HepG2 (cell line): ENCODE data around the gene HSPB2. TPM values are rescaled to one million over a fixed set of nuclear protein-coding genes. Genes with fewer than 3 reads are reported as not detected.
A peak's percentile ranks its signal among the peaks of the same experiment; 100 is the strongest.

ENCODE experiments used
- ATF4 ChIP-seq, 2 experiments: fragments of 450-650 bp in 1 of 2; sonication (generic) in 1 of 2; formaldehyde crosslinking; IDR thresholded peaks; 2 replicates each; pipeline versions ENCODE4 v1.5.0 to v1.8.0; 2020 to 2022; ENCODE audit warnings: mild to moderate bottlenecking in 1 of 2, missing genetic modification reagents in 1 of 2
- ELK4 ChIP-seq: sonication (generic); formaldehyde crosslinking; IDR thresholded peaks from 2 replicates; pipeline ENCODE4 v1.9.0; 2021; ENCODE audit warnings: missing genetic modification reagents, borderline replicate concordance
- FOXK2 ChIP-seq: fragments of 450-650 bp; IDR thresholded peaks from 2 replicates; pipeline ENCODE4 v1.6.1; 2016
- HNF4A ChIP-seq: sonication (generic); formaldehyde crosslinking; IDR thresholded peaks from 2 replicates; pipeline ENCODE4 v1.4.0; 2020; ENCODE audit warnings: missing genetic modification reagents
- LCORL ChIP-seq, 2 experiments: fragments of 450-650 bp in 1 of 2; sonication (generic) in 1 of 2; formaldehyde crosslinking in 1 of 2; IDR thresholded peaks; 2 replicates each; pipeline versions ENCODE4 v1.5.0 to v1.6.1; 2017 to 2020; ENCODE audit warnings: antibody characterized with exemption in 1 of 2, missing genetic modification reagents in 1 of 2
- PRDM4 ChIP-seq: sonication (generic); formaldehyde crosslinking; IDR thresholded peaks from 2 replicates; pipeline ENCODE4 v1.9.0; 2021; ENCODE audit warnings: missing genetic modification reagents, borderline replicate concordance
- SNRNP70 ChIP-seq: fragments of 200-400 bp; formaldehyde crosslinking; IDR thresholded peaks from 2 replicates; pipeline ENCODE4 v1.6.1; 2017; ENCODE audit warnings: mild to moderate bottlenecking, low read depth, low read length, moderate library complexity
- TFDP1 ChIP-seq: IDR thresholded peaks from 2 replicates; pipeline ENCODE4 v1.6.1; 2016; ENCODE audit warnings: missing compliant biosample characterization, missing genetic modification reagents, borderline replicate concordance
- ZBTB1 ChIP-seq: sonication (generic); formaldehyde crosslinking; IDR thresholded peaks from 2 replicates; pipeline ENCODE4 v1.4.0; 2020; ENCODE audit warnings: missing genetic modification reagents, borderline replicate concordance
- ZBTB25 ChIP-seq: IDR thresholded peaks from 2 replicates; pipeline ENCODE4 v1.6.1; 2018; ENCODE audit warnings: missing genetic modification reagents
- ZFYVE20 ChIP-seq: sonication (generic); formaldehyde crosslinking; IDR thresholded peaks from 2 replicates; pipeline ENCODE4 v1.8.0; 2023; ENCODE audit warnings: low read depth, mild to moderate bottlenecking, moderate library complexity, missing genetic modification reagents, borderline replicate concordance
- ZNF768 ChIP-seq: sonication (generic); formaldehyde crosslinking; IDR thresholded peaks from 2 replicates; pipeline ENCODE4 v1.4.0; 2020; ENCODE audit warnings: missing genetic modification reagents
- ZNF816 ChIP-seq: sonication (generic); formaldehyde crosslinking; IDR thresholded peaks from 2 replicates; pipeline ENCODE4 v1.8.0; 2022; ENCODE audit warnings: missing genetic modification reagents, mild to moderate bottlenecking, borderline replicate concordance
- ZNF879 ChIP-seq: sonication (generic); formaldehyde crosslinking; IDR thresholded peaks from 2 replicates; pipeline ENCODE4 v1.8.1; 2023; ENCODE audit warnings: missing genetic modification reagents
- ZSCAN21 ChIP-seq: sonication (generic); formaldehyde crosslinking; IDR thresholded peaks from 2 replicates; pipeline ENCODE4 v1.8.0; 2022; ENCODE audit warnings: mild to moderate bottlenecking, missing genetic modification reagents, moderate library complexity, borderline replicate concordance
- polyA plus RNA-seq, 8 experiments: library from polyadenylated mRNA; depleted of rRNA in 3 of 8; stranded (reverse) in 7 of 8; unstranded in 1 of 8; fragments of >200 nt; fragmentation: Illumina TruSeq in 4 of 8; extraction: Trizol in 4 of 8; gene quantifications; 2 replicates each; pipeline versions ENCODE4 v1.2.1 to v1.2.3, GENCODE V29; 2011 to 2016; ENCODE audit warnings: low read depth in 4 of 8, missing spikeins in 1 of 8, mixed read lengths in 1 of 8; ENCODE audit not compliant: insufficient read depth in 1 of 8
- total RNA-seq, 5 experiments: library from RNA; depleted of rRNA; stranded (reverse); fragments of >200 nt; fragmentation: Illumina TruSeq; extraction: Trizol; gene quantifications; 2 replicates each; pipeline ENCODE4 v1.2.3, GENCODE V29; 2016; ENCODE audit warnings: low read depth in 1 of 5
- TF ChIP-seq, protein P1 (sequence below): sonication (generic); formaldehyde crosslinking; IDR thresholded peaks from 2 replicates; pipeline ENCODE4 v1.5.0; 2020; ENCODE audit warnings: mild to moderate bottlenecking, low read depth, missing genetic modification reagents, borderline replicate concordance
- TF ChIP-seq, protein P2 (sequence below): fragments of 450-650 bp; IDR thresholded peaks from 2 replicates; pipeline ENCODE4 v1.6.1; 2017
- TF ChIP-seq, protein P3 (sequence below): sonication (generic); formaldehyde crosslinking; IDR thresholded peaks from 2 replicates; pipeline ENCODE4 v1.4.0; 2020; ENCODE audit warnings: low read depth, mild to moderate bottlenecking, missing genetic modification reagents

The HSPB2 gene
- total and polyA plus RNA-seq, 2 of the 13 experiments (the other 11 are each of a cell fraction or from before 2014, with no cell fraction given), result 0.04 TPM; not detected in 1

DNA sequence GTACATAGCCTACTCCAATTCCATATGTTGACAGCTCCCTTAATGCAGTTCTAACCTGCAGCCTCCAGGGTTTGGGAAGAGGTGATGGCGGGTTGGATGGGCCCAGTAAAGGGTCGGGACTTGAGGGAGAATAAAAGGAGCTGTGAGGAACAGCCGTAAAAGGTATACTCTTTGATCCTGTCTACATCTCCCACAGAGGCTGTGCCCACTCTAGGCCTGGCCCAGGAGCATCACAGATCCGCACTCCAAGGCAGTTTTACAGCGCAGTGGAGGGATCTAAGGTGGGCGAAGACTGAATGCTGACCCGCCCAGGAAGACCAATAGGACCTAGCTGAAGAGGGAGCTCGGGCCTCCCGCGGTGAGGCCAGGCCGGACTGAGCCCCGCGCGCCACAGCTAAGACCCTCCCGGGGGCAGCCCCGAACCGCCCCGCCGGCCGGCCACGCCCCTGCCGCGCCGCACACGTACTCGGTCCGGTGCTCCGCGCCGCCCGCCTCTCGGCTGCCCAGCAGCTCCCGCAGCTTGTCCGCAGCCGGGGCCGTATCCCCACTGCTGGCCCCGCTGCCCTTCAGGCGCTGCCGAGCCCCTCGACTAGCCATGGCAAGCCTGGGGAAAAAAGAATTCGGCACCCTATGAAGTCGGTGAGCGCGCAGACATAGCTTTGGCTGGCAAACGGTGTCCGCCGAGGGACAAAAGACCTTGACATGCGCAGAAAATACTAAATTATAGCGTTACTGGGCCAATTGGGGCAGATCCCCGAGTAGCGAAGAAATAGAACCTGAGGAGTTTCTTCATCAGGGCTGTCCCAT, 41.4 kb upstream of the HSPB2 start, which contains the start of gene ALG9 (continued):
- TF ChIP-seq LCORL (IDR thresholded peaks at IDR 0.05), result no peak
- no peak for TF ChIP-seq LCORL (CRISPR knock-in tag; IDR thresholded peaks at IDR 0.05)
- TF ChIP-seq HNF4A (CRISPR knock-in tag), result 0 out of 2 replicates have a peak, but pooled peaks have one; percentile 22
- peak; percentile 63; the same call in 1 of the 2 replicates for TF ChIP-seq ZBTB25 (CRISPR knock-in tag)
- peak; percentile 71 for TF ChIP-seq ZNF768 (CRISPR knock-in tag)
- no peak; the same call in 1 of the 2 replicates for TF ChIP-seq ZNF816
- TF ChIP-seq, protein P1, sequence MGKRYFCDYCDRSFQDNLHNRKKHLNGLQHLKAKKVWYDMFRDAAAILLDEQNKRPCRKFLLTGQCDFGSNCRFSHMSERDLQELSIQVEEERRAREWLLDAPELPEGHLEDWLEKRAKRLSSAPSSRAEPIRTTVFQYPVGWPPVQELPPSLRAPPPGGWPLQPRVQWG (CRISPR knock-in tag), result no peak
- TF ChIP-seq TFDP1 (CRISPR knock-in tag), result peak; percentile 42
- peak; percentile 82 for TF ChIP-seq ZSCAN21
- no peak for TF ChIP-seq FOXK2
- TF ChIP-seq, protein P2, sequence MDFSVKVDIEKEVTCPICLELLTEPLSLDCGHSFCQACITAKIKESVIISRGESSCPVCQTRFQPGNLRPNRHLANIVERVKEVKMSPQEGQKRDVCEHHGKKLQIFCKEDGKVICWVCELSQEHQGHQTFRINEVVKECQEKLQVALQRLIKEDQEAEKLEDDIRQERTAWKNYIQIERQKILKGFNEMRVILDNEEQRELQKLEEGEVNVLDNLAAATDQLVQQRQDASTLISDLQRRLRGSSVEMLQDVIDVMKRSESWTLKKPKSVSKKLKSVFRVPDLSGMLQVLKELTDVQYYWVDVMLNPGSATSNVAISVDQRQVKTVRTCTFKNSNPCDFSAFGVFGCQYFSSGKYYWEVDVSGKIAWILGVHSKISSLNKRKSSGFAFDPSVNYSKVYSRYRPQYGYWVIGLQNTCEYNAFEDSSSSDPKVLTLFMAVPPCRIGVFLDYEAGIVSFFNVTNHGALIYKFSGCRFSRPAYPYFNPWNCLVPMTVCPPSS, result no peak
- peak in 1 of 2 experiments; percentile 46; a peak in 1 of 4 replicates for TF ChIP-seq ATF4 (CRISPR knock-in tag; IDR thresholded peaks at IDR 0.05)
- TF ChIP-seq ZBTB1, result no peak
- TF ChIP-seq ZFYVE20 (CRISPR knock-in tag), result no peak
- TF ChIP-seq, protein P3, sequence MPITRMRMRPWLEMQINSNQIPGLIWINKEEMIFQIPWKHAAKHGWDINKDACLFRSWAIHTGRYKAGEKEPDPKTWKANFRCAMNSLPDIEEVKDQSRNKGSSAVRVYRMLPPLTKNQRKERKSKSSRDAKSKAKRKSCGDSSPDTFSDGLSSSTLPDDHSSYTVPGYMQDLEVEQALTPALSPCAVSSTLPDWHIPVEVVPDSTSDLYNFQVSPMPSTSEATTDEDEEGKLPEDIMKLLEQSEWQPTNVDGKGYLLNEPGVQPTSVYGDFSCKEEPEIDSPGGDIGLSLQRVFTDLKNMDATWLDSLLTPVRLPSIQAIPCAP (CRISPR knock-in tag), result no peak
- no peak for TF ChIP-seq ELK4 (CRISPR knock-in tag)
- TF ChIP-seq PRDM4 (CRISPR knock-in tag), result no peak
- TF ChIP-seq SNRNP70, result no peak
- TF ChIP-seq ZNF879, result no peak
